Endothelial cell of umbilical vein (primary cell): ENCODE data around the gene TMEM214. TPM values are rescaled to one million over a fixed set of nuclear protein-coding genes. Genes with fewer than 3 reads are reported as not detected.

Experiments
- BruUV-seq: library from RNA; stranded (reverse); fragments of 400-500 nt; replicated peaks from 2 replicates; lab custom pipeline; 2021; lab: Mats Ljungman, UMichigan
- CTCF ChIA-PET: fragments of 300-600, 350-600 bp; sonication (Branson Sonifier 250); formaldehyde crosslinking; loops from one replicate; lab custom pipeline; 2021; ENCODE audit warnings: antibody characterized with exemption, inconsistent platforms; lab: Charles Lee
- POLR2A ChIA-PET: fragments of 300-600, 350-600 bp; sonication (Branson Sonifier 250); formaldehyde crosslinking; loops from one replicate; lab custom pipeline; 2021; ENCODE audit warnings: antibody characterized with exemption, inconsistent platforms; lab: Charles Lee
- DNase-seq: peaks from one replicate; pipeline ENCODE4 v3.0.0-alpha.2; 2011; ENCODE audit warnings: low read depth, low spot score
- FAIRE-seq: peaks from 2 replicates; lab custom pipeline; 2011; peaks lifted over from hg19 to GRCh38; lab: Jason Lieb, UNC
- H2AFZ ChIP-seq: 2 replicates; pipeline ENCODE4 v1.6.0; 2012; ENCODE audit warnings: low read depth, low read length, control low read depth, inconsistent platforms
- H3K27ac ChIP-seq: 2 replicates; pipeline ENCODE4 v1.5.1; 2011; ENCODE audit warnings: low read depth, mild to moderate bottlenecking, control low read depth, low read length, moderate library complexity; ENCODE audit not compliant: insufficient read depth
- H3K27me3 ChIP-seq, 2 experiments: 2 replicates each; pipeline versions ENCODE4 v1.6.0 to v1.6.1; 2011; ENCODE audit warnings: low read length in 2 of 2, mixed read lengths in 1 of 2; ENCODE audit not compliant: control insufficient read depth in 2 of 2, insufficient read depth in 2 of 2
- H3K36me3 ChIP-seq, 2 experiments: 2 replicates in 1 of 2; 3 replicates in 1 of 2; pipeline ENCODE4 v1.5.1; 2011; ENCODE audit warnings: low read length in 2 of 2, mild to moderate bottlenecking in 1 of 2, moderate library complexity in 1 of 2; ENCODE audit not compliant: control insufficient read depth in 2 of 2, insufficient read depth in 2 of 2; ENCODE audit errors: extremely low read depth in 1 of 2
- H3K4me1 ChIP-seq: 3 replicates; pipeline ENCODE4 v1.5.1; 2011; ENCODE audit warnings: mild to moderate bottlenecking, low read length; ENCODE audit not compliant: control insufficient read depth, insufficient read depth; ENCODE audit errors: extremely low read depth
- H3K4me2 ChIP-seq: 2 replicates; pipeline ENCODE4 v1.6.1; 2011; ENCODE audit warnings: low read length, control low read depth, mixed read lengths; ENCODE audit not compliant: insufficient read depth
- H3K4me3 ChIP-seq, 3 experiments: fragments of 200-600 bp in 1 of 3; sonication (generic), shearing (Covaris generic) in 1 of 3; replicated peaks in 1 of 3; 2 replicates each; pipeline ENCODE4 v1.5.1; 2011 to 2016; ENCODE audit warnings: control low read depth in 3 of 3, low read length in 3 of 3, mild to moderate bottlenecking in 2 of 3, inconsistent platforms in 1 of 3, low read depth in 1 of 3, moderate library complexity in 1 of 3; ENCODE audit not compliant: insufficient read depth in 1 of 3
- H3K79me2 ChIP-seq: 2 replicates; pipeline ENCODE4 v1.6.0; 2012; ENCODE audit warnings: low read length, inconsistent platforms; ENCODE audit not compliant: control insufficient read depth, insufficient read depth
- H3K9ac ChIP-seq: replicated peaks from 2 replicates; pipeline ENCODE3; 2011; ENCODE audit warnings: low read length, control low read depth; ENCODE audit not compliant: insufficient read depth; ENCODE audit errors: extremely low read depth
- H3K9me1 ChIP-seq: replicated peaks from 3 replicates; pipeline ENCODE4 v1.6.0; 2011; ENCODE audit warnings: mild to moderate bottlenecking, low read length; ENCODE audit not compliant: control insufficient read depth, insufficient read depth; ENCODE audit errors: extremely low read depth
- H3K9me3 ChIP-seq: replicated peaks from 2 replicates; pipeline ENCODE4 v1.5.1; 2012; ENCODE audit warnings: low read length, inconsistent platforms; ENCODE audit not compliant: control insufficient read depth, insufficient read depth
- H4K20me1 ChIP-seq: replicated peaks from 2 replicates; pipeline ENCODE3; 2011; ENCODE audit warnings: mild to moderate bottlenecking, low read length; ENCODE audit not compliant: control insufficient read depth, insufficient read depth; ENCODE audit errors: extremely low read depth
- GATA2 ChIP-seq: IDR thresholded peaks from 2 replicates; pipeline ENCODE4 v1.7.0; 2011; ENCODE audit warnings: low read depth, mild to moderate bottlenecking, moderate library complexity, mixed read lengths, low read length; ENCODE audit not compliant: insufficient read length, insufficient read depth
- JUN ChIP-seq: IDR thresholded peaks from 2 replicates; pipeline ENCODE4 v1.6.1; 2011; ENCODE audit warnings: borderline replicate concordance, low read depth; ENCODE audit not compliant: insufficient read length, insufficient read depth
- MAX ChIP-seq: IDR thresholded peaks from 2 replicates; pipeline ENCODE4 v1.6.1; 2011; ENCODE audit not compliant: insufficient read depth, insufficient read length
- MYC ChIP-seq: IDR thresholded peaks from one replicate; pipeline ENCODE4 v1.6.1; 2011; ENCODE audit warnings: mild to moderate bottlenecking, low read depth, low read length
- POLR2AphosphoS5 ChIP-seq: IDR thresholded peaks from 2 replicates; pipeline ENCODE4 v1.6.1; 2012; ENCODE audit warnings: low read depth, mild to moderate bottlenecking, control low read depth, low read length, moderate library complexity; ENCODE audit not compliant: insufficient read depth
- dilution Hi-C: fragments of 300-500 bp; cut with MboI; formaldehyde crosslinking; loops from one replicate; pipeline ENCODE4 v1.15.0; 2019; ENCODE audit warnings: low sequenced_read_pairs; ENCODE audit not compliant: extremely low pct_ligation_motif_present
- intact Hi-C: fragments of 100-400 bp; cut with micrococcal nuclease; formaldehyde crosslinking; loops from one replicate; pipeline ENCODE4 v1.10.0; 2022
- polyA plus RNA-seq, 4 experiments: library from polyadenylated mRNA; depleted of rRNA in 3 of 4; stranded (reverse) in 3 of 4; unstranded in 1 of 4; fragments of >200 nt; gene quantifications; 2 replicates each; pipeline versions ENCODE4 v1.2.1 to v1.2.3, GENCODE V29; 2011 to 2012; ENCODE audit warnings: missing spikeins in 1 of 4
- total RNA-seq: library from RNA; stranded (reverse); gene quantifications from 2 replicates; pipeline ENCODE4 v1.2.3, GENCODE V29; 2021

The TMEM214 gene
- total and polyA plus RNA-seq, 2 donors (not counting 3 experiments of a cell fraction or from before 2014, with no cell fraction given), result 109 to 163 TPM

GRCh38 chr2:27049422-27050280 lies 16.9 kb downstream of the TMEM214 start:
- no peaks in the 10 kb centered on the region for H3K9me1 ChIP-seq
- dilution Hi-C loops, result no loop called here
- no peak for FAIRE-seq

More at GRCh38 chr2:27049422-27050280, 16.9 kb downstream of the TMEM214 start:
- Histone ChIP-seq H2AFZ (peak overlapping the region; percentile 86), H3K27me3 (no peaks in the 10 kb centered on the region), H3K27ac (peak overlapping the region; percentile 25), H3K9ac (peak overlapping the region; percentile 31), H3K4me3 (peak overlapping the region; percentile 44 to 76 (median 54)), H3K36me3 (peaks cover 0 to 11% of the 10 kb centered on the region in 2 experiments), H3K4me1 (peaks cover 12% of the 10 kb centered on the region), H3K9me3 (no peaks in the 10 kb centered on the region), H4K20me1 (no peaks in the 10 kb centered on the region), H3K79me2 (no peaks in the 10 kb centered on the region), H3K4me2 (peak overlapping the region; percentile 82)
- TF ChIP-seq MYC (no peak), MAX (no peak), JUN (no peak), GATA2 (no peak), POLR2AphosphoS5 (peak; percentile 37)
- no TSS peak for BruUV-seq
- ChIA-PET POLR2A (interaction anchor here (0.8 to 2.2 kb wide), 2 partner anchors 22 to 84 kb away, joined by 3 to 7 read pairs; partner anchors contain the start of genes OST4 and PREB), CTCF (interaction anchor here (1.0 to 5.9 kb wide), 12 partner anchors 11 to 254 kb away, joined by 3 to 39 read pairs (median 6); partner anchors contain the start of genes KHK, OST4, PREB and TMEM214)
- intact Hi-C loops, result loop anchor here (1.0 kb wide), 3 partner anchors 17 to 37 kb away; partner anchors contain the start of genes KHK and TMEM214
- DNase-seq, result no peak
